Neural crest cell (in vitro differentiated cells): ENCODE measurements around the gene SLC38A4. TPM values are rescaled to one million over a fixed set of nuclear protein-coding genes. Genes with fewer than 3 reads are reported as not detected.

ENCODE experiments used
- DNase-seq: peaks from one replicate; pipeline ENCODE4 v3.0.0; 2021; ENCODE audit warnings: low read depth, mixed read lengths, low spot score
- H3K27ac Mint-ChIP-seq: one replicate; pipeline ENCODE4 v1.8.0; 2021; ENCODE audit warnings: mild to moderate bottlenecking, mixed read lengths; ENCODE audit not compliant: unreplicated experiment
- H3K27me3 Mint-ChIP-seq: 2 replicates; pipeline ENCODE4 v1.8.0; 2021; ENCODE audit warnings: low read depth, mild to moderate bottlenecking, mixed read lengths
- H3K36me3 Mint-ChIP-seq: 2 replicates; pipeline ENCODE4 v1.8.0; 2021; ENCODE audit warnings: low read depth, mild to moderate bottlenecking, mixed read lengths
- H3K4me1 Mint-ChIP-seq: 2 replicates; pipeline ENCODE4 v1.8.0; 2021; ENCODE audit warnings: mixed read lengths
- H3K4me3 Mint-ChIP-seq: one replicate; pipeline ENCODE4 v1.8.0; 2021; ENCODE audit warnings: mild to moderate bottlenecking, mixed read lengths
- H3K9me3 Mint-ChIP-seq: 2 replicates; pipeline ENCODE4 v1.8.0; 2021; ENCODE audit warnings: mixed read lengths
- total RNA-seq: library from RNA; stranded (reverse); gene quantifications from 2 replicates; pipeline ENCODE4 v1.2.1, GENCODE V29; 2021
- TF ChIP-seq, protein P1 (sequence below): fragments of 200-600 bp; sonication (generic); conservative IDR thresholded peaks from 2 replicates; pipeline ENCODE4 v1.5.0; 2021; ENCODE audit warnings: antibody characterized with exemption, mild to moderate bottlenecking

SLC38A4 gene
- total RNA-seq, 1 donor from 2014 or later = not detected

- DNase-seq = no peak
- Mint-ChIP-seq H3K9me3 (no peaks in the 10 kb centered on the region), H3K27ac (no peak overlapping the region), H3K27me3 (no peaks in the 10 kb centered on the region), H3K36me3 (no peaks in the 10 kb centered on the region), H3K4me3 (no peak overlapping the region), H3K4me1 (no peaks in the 10 kb centered on the region)
- TF ChIP-seq, protein P1, sequence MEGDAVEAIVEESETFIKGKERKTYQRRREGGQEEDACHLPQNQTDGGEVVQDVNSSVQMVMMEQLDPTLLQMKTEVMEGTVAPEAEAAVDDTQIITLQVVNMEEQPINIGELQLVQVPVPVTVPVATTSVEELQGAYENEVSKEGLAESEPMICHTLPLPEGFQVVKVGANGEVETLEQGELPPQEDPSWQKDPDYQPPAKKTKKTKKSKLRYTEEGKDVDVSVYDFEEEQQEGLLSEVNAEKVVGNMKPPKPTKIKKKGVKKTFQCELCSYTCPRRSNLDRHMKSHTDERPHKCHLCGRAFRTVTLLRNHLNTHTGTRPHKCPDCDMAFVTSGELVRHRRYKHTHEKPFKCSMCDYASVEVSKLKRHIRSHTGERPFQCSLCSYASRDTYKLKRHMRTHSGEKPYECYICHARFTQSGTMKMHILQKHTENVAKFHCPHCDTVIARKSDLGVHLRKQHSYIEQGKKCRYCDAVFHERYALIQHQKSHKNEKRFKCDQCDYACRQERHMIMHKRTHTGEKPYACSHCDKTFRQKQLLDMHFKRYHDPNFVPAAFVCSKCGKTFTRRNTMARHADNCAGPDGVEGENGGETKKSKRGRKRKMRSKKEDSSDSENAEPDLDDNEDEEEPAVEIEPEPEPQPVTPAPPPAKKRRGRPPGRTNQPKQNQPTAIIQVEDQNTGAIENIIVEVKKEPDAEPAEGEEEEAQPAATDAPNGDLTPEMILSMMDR = no peak
Observed at GRCh38 chr12:46787496-46788055, 38.2 kb downstream of the SLC38A4 start.

- H3K4me3 Mint-ChIP-seq = no peak overlapping the region
- H3K9me3 Mint-ChIP-seq = no peaks in the 10 kb centered on the region
- H3K27me3 Mint-ChIP-seq = no peaks in the 10 kb centered on the region
- H3K4me1 Mint-ChIP-seq = no peaks in the 10 kb centered on the region
- no peaks in the 10 kb centered on the region for H3K36me3 Mint-ChIP-seq
- H3K27ac Mint-ChIP-seq = no peak overlapping the region
- TF ChIP-seq, protein P1 = no peak
- no peak for DNase-seq
Observed at GRCh38 chr12:46786774-46787173, 39.0 kb downstream of the SLC38A4 start.

DNA sequence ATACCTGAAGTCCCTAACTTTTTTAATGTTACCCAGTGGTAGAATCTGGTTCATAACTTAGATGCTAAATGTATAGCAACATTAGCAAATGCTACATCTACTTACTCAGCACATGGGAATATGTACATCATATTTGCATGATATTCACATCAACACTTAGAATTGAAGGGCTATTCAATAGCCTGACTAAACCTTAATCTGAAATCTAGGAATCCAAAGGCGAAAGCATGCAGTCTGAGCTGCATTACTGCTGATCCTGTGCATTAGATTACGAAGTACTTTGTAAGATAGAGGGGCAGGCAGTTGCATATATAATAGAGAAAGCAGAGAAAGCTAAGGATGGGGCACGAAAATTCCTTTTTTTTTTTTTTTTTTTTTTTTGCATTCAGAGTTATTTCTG is 40.4 kb downstream of the SLC38A4 start:
- Mint-ChIP-seq H3K4me1 (no peaks in the 10 kb centered on the region), H3K27me3 (no peaks in the 10 kb centered on the region), H3K36me3 (no peaks in the 10 kb centered on the region), H3K27ac (no peak overlapping the region), H3K4me3 (no peak overlapping the region), H3K9me3 (no peaks in the 10 kb centered on the region)
- TF ChIP-seq, protein P1 = no peak
- no peak for DNase-seq

DNA sequence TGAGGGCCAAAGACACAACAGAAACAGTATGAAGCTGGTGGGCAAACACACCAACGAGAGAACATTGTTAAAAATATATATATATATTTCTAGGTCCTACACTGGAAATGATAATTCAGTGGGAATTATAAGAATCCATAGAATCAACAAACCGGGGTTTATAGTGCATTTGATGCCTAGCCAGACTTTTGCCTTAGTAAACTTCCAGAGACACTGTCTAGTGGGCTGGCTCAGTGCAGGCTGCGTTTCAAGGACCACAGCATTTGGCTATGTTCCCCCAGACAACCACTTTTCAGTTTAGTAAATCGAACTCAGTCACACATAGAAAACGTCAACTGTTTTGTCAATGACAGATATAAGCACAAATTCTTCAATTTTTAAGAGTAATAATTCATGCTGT is 41.9 kb downstream of the SLC38A4 start:
- H3K9me3 Mint-ChIP-seq = no peaks in the 10 kb centered on the region
- no peaks in the 10 kb centered on the region for H3K4me1 Mint-ChIP-seq
- no peak for DNase-seq
- H3K4me3 Mint-ChIP-seq = no peak overlapping the region
- H3K36me3 Mint-ChIP-seq = no peaks in the 10 kb centered on the region
- no peak overlapping the region for H3K27ac Mint-ChIP-seq
- H3K27me3 Mint-ChIP-seq = no peaks in the 10 kb centered on the region
- TF ChIP-seq, protein P1 = no peak

GRCh38 chr12:46779879-46780278 is 45.9 kb downstream of the SLC38A4 start:
- DNase-seq = no peak
- Mint-ChIP-seq H3K4me1 (no peaks in the 10 kb centered on the region), H3K27me3 (no peaks in the 10 kb centered on the region), H3K27ac (no peak overlapping the region), H3K4me3 (no peak overlapping the region), H3K9me3 (no peaks in the 10 kb centered on the region), H3K36me3 (no peaks in the 10 kb centered on the region)
- TF ChIP-seq, protein P1 = no peak
